HFF-Myc (cell line): ENCODE results near the gene PYGB.

Source experiments
- DNase-seq: peaks from one replicate; pipeline ENCODE4 v3.0.0-alpha.2; 2011; ENCODE audit warnings: low read depth; ENCODE audit errors: extremely low read depth
- H3K4me3 ChIP-seq: replicated peaks from 2 replicates; pipeline ENCODE4 v1.5.1; 2011; ENCODE audit warnings: low read depth, mild to moderate bottlenecking, control low read depth, low read length
- CTCF ChIP-seq: IDR thresholded peaks from 2 replicates; pipeline ENCODE4 v1.5.1; 2012; ENCODE audit warnings: mild to moderate bottlenecking, low read depth, low read length, control low read depth; ENCODE audit errors: missing control alignments

Gene PYGB

GRCh38 chr20:25294459-25295385 lies 46.8 kb downstream of the PYGB start:
- TF ChIP-seq CTCF, result peak; percentile 98
- no peak for DNase-seq
- no peak overlapping the region for H3K4me3 ChIP-seq

GRCh38 chr20:25295386-25296093 lies 47.7 kb downstream of the PYGB start:
- H3K4me3 ChIP-seq, result no peak overlapping the region
- no peak for TF ChIP-seq CTCF
- DNase-seq, result no peak

- DNase-seq, result no peak
- TF ChIP-seq CTCF, result peak; percentile 53
- no peak overlapping the region for H3K4me3 ChIP-seq
These were observed 48.5 kb downstream of the PYGB start for GRCh38 chr20:25296094-25297093.

- no peak for TF ChIP-seq CTCF
- no peak for DNase-seq
- H3K4me3 ChIP-seq, result no peak overlapping the region
These were observed 49.4 kb downstream of the PYGB start for GRCh38 chr20:25297141-25297905.

GRCh38 chr20:25299806-25300205 lies 51.9 kb downstream of the PYGB start:
- H3K4me3 ChIP-seq, result no peak overlapping the region
- no peak for TF ChIP-seq CTCF
- no peak for DNase-seq
